Body of pancreas (tissue), 4 donors: ENCODE measurements around the gene ECM1. TPM values are rescaled to one million over a fixed set of nuclear protein-coding genes. Genes with fewer than 3 reads are reported as not detected.
A peak's percentile ranks its signal among the peaks of the same experiment; 100 is the strongest.

Experiments
- ATAC-seq: fragments of 150-250 bp; one replicate; pipeline ENCODE4 v1.9.1; 2016
- DNase-seq, 4 donors: peaks; one replicate each; pipeline ENCODE4 v3.0.0-alpha.2; 2019
- H3K27ac ChIP-seq, 4 donors: fragments of 200-600 bp; sonication (generic); 1 replicate in 3 of 4; 2 replicates in 1 of 4; pipeline versions ENCODE4 v1.5.1 to v1.6.1; 2016 to 2019; ENCODE audit warnings: mild to moderate bottlenecking in 1 of 4, mixed read lengths in 1 of 4, moderate library complexity in 1 of 4
- H3K27me3 ChIP-seq, 2 donors: fragments of 200-600 bp; sonication (generic); one replicate each; pipeline ENCODE4 v1.6.0; 2016; ENCODE audit warnings: mild to moderate bottlenecking in 1 of 2
- H3K36me3 ChIP-seq, 2 donors: fragments of 200-600 bp; sonication (generic); replicated peaks in 1 of 2; 2 replicates each; pipeline ENCODE4 v1.5.1; 2016; ENCODE audit warnings: low read depth in 2 of 2; ENCODE audit not compliant: insufficient read depth in 1 of 2
- H3K4me1 ChIP-seq: fragments of 200-600 bp; sonication (generic); one replicate; pipeline ENCODE4 v1.6.0; 2016
- H3K4me3 ChIP-seq, 2 donors: fragments of 200-600 bp; sonication (generic); 1 replicate in 1 of 2; 2 replicates in 1 of 2; pipeline ENCODE4 v1.5.1; 2016 to 2019
- H3K9me3 ChIP-seq, 3 donors: fragments of 200-600 bp; sonication (generic); 1 replicate in 2 of 3; 2 replicates in 1 of 3; pipeline ENCODE4 v1.5.1; 2016
- POLR2A ChIP-seq, 3 donors: fragments of 450-650 bp; IDR thresholded peaks; one replicate each; pipeline ENCODE4 v1.6.1; 2016; ENCODE audit warnings: antibody characterized with exemption in 3 of 3, mild to moderate bottlenecking in 2 of 3
- WGBS, 2 donors: methylation state at CpG; one replicate each; pipeline ENCODE4 v1.1.5; 2017; 5-methylcytosine and 5-hydroxymethylcytosine counted together
- intact Hi-C: fragments of 100-400 bp; cut with DNase I; formaldehyde crosslinking; loops from one replicate; pipeline ENCODE4 v1.15.1; 2023
- total RNA-seq, 2 donors: library from RNA; depleted of rRNA; stranded (reverse); fragments of >200 nt; gene quantifications; one replicate each; pipeline ENCODE4 v1.1.0, GENCODE V29; 2016
- TF ChIP-seq, protein P1 (sequence below), 7 experiments: fragments of 450-650 bp in 4 of 7; fragments of 200-600 bp in 3 of 7; sonication (generic) in 3 of 7; IDR thresholded peaks; one replicate each; pipeline ENCODE4 v1.5.1; 2016 to 2019; ENCODE audit warnings: antibody characterized with exemption in 7 of 7

The ECM1 gene
- total RNA-seq, 2 donors from 2014 or later, result 1.3 to 2.1 TPM

DNA sequence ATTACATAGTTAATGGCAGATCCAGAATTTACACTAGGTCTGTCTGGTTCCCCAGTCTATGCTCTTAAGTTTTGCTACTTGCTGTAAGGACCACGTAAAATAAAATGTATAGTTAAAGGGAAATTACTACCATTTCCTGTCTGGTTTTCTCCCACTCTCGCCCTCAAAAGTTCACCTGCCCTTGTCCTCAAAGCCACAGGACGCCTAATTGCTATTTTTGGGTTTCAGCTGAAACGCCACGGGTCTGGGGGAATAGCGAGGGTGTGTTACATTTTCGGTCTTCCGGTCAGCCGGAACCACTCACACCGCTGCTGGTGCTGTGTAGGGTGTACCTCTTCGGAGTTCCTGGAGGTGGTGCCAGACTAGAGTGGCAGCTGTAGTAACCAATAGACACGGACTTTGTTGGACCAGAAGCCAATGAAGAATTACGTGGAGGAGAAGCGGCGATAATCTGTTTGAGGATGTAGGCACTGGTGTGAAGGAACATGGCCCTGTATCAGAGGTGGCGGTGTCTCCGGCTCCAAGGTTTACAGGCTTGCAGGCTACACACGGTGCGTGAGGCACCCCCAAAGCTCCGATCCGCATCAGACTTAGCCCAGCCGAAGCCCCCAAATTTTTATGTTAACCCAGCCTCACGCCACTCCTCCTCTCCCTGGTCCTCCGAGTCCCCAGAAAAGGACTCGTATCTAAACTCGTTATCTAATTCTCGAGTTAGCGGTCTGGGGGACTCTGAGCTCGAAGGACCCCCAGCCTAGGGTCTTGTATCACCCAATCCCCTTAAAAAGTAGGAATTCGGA lies 20.7 kb upstream of the ECM1 start, which contains the start of gene TARS2:
Gene TARS2, plus strand, starts transcription at position 454 of the 797 bp plus-strand sequence. Its CDS starts 32 bp downstream, at position 486.
- ATAC-seq (peak; percentile 100), DNase-seq (peak; percentile 96 to 99 (median 98))
- 0 to 1% methylated on average over 23 to 30 of the region's 30 CpGs for WGBS, 2 donors
- H3K27ac ChIP-seq, result peak within 1 kb of the TSS; percentile 18 to 83 (median 56)
- H3K36me3 ChIP-seq, result peaks cover 0 to 4% of the 10 kb centered on the region in 2 donors
- H3K27me3 ChIP-seq, result no peaks in the 10 kb centered on the region
- H3K9me3 ChIP-seq, result no peaks in the 10 kb centered on the region
- H3K4me3 ChIP-seq, result peak within 1 kb of the TSS; percentile 34 to 61
- TF ChIP-seq, protein P1, sequence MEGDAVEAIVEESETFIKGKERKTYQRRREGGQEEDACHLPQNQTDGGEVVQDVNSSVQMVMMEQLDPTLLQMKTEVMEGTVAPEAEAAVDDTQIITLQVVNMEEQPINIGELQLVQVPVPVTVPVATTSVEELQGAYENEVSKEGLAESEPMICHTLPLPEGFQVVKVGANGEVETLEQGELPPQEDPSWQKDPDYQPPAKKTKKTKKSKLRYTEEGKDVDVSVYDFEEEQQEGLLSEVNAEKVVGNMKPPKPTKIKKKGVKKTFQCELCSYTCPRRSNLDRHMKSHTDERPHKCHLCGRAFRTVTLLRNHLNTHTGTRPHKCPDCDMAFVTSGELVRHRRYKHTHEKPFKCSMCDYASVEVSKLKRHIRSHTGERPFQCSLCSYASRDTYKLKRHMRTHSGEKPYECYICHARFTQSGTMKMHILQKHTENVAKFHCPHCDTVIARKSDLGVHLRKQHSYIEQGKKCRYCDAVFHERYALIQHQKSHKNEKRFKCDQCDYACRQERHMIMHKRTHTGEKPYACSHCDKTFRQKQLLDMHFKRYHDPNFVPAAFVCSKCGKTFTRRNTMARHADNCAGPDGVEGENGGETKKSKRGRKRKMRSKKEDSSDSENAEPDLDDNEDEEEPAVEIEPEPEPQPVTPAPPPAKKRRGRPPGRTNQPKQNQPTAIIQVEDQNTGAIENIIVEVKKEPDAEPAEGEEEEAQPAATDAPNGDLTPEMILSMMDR (IDR thresholded peaks at IDR 0.05), result peak in 5 of 7 experiments; percentile 19 to 77 (median 67)
- TF ChIP-seq POLR2A (IDR thresholded peaks at IDR 0.05), result peak; percentile 18 to 81 (median 75)
- peaks cover 7% of the 10 kb centered on the region for H3K4me1 ChIP-seq
- intact Hi-C loops, result no loop called here

DNA sequence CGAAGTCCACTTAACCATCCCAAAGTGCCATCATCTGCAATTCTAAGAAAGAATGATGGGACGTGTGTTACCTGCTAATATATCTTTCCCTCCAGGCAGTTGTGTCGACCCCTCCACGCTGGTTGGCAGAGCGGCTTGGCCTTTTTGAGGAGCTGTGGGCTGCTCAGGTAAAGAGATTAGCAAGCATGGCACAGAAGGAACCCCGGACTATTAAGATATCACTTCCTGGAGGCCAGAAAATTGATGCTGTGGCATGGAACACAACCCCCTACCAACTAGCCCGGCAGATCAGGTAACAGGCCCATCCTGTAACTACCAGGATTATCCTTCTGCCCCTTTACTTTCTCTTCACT lies 20.2 kb upstream of the ECM1 start:
- no peak for DNase-seq
- 0 to 2% methylated on average over 7 of the region's 7 CpGs for WGBS, 2 donors
- intact Hi-C loops, result no loop called here
- TF ChIP-seq POLR2A (IDR thresholded peaks at IDR 0.05), result no peak
- TF ChIP-seq, protein P1 (IDR thresholded peaks at IDR 0.05), result no peak
- H3K9me3 ChIP-seq, result no peaks in the 10 kb centered on the region
- peaks cover 0 to 6% of the 10 kb centered on the region in 2 donors for H3K36me3 ChIP-seq
- H3K4me1 ChIP-seq, result peaks cover 7% of the 10 kb centered on the region
- peak overlapping the region; percentile 34 to 61 for H3K4me3 ChIP-seq
- peak overlapping the region in 2 of 4 donors; percentile 67 to 83 for H3K27ac ChIP-seq
- no peaks in the 10 kb centered on the region for H3K27me3 ChIP-seq
- ATAC-seq, result no peak

- 93 to 96% methylated on average over 8 of the region's 8 CpGs for WGBS, 2 donors
- peaks cover under 1% of the 10 kb centered on the region for H3K4me1 ChIP-seq
- TF ChIP-seq, protein P1 (IDR thresholded peaks at IDR 0.05), result no peak
- no peak for TF ChIP-seq POLR2A (IDR thresholded peaks at IDR 0.05)
- intact Hi-C loops, result no loop called here
- H3K27ac ChIP-seq, result no peak overlapping the region
- no peak for DNase-seq
- H3K4me3 ChIP-seq, result no peak overlapping the region
- no peak for ATAC-seq
- no peaks in the 10 kb centered on the region for H3K9me3 ChIP-seq
- H3K27me3 ChIP-seq, result no peaks in the 10 kb centered on the region
- peaks cover 5 to 12% of the 10 kb centered on the region in 2 donors for H3K36me3 ChIP-seq
Observed at GRCh38 chr1:150493175-150493574, 14.7 kb upstream of the ECM1 start.

GRCh38 chr1:150498342-150498741 lies 9.6 kb upstream of the ECM1 start:
- TF ChIP-seq POLR2A (IDR thresholded peaks at IDR 0.05), result no peak
- TF ChIP-seq, protein P1 (IDR thresholded peaks at IDR 0.05), result no peak
- DNase-seq (no peak), ATAC-seq (no peak)
- Histone ChIP-seq H3K27me3 (no peaks in the 10 kb centered on the region), H3K4me3 (no peak overlapping the region), H3K27ac (no peak overlapping the region), H3K4me1 (no peaks in the 10 kb centered on the region), H3K36me3 (peaks cover 5 to 9% of the 10 kb centered on the region in 2 donors), H3K9me3 (no peaks in the 10 kb centered on the region)
- intact Hi-C loops, result no loop called here
- whole genome bisulfite sequencing, 2 donors, result 92% methylated on average over 10 of the region's 10 CpGs
